GM18861 (cell line): Measurements from ENCODE around the gene MUC13.
"Not testable (repeated sequence)": the region's sequence is repeated elsewhere in the genome, so short reads cannot be mapped to it uniquely, and the experiment has no call there.

Experiments
- ATAC-seq: cut with Tn5 transposase; IDR thresholded peaks from one replicate; pipeline ENCODE4 v1.9.1; 2021; ENCODE audit not compliant: unreplicated experiment

MUC13 gene, protein sequence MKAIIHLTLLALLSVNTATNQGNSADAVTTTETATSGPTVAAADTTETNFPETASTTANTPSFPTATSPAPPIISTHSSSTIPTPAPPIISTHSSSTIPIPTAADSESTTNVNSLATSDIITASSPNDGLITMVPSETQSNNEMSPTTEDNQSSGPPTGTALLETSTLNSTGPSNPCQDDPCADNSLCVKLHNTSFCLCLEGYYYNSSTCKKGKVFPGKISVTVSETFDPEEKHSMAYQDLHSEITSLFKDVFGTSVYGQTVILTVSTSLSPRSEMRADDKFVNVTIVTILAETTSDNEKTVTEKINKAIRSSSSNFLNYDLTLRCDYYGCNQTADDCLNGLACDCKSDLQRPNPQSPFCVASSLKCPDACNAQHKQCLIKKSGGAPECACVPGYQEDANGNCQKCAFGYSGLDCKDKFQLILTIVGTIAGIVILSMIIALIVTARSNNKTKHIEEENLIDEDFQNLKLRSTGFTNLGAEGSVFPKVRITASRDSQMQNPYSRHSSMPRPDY

GRCh38 chr3:124934577-124934976 is at the start of gene MUC13:
Gene MUC13 (minus strand): TSS chr3:124934751. CDS start chr3:124934712, 39 bp downstream.
- no peak for ATAC-seq

DNA sequence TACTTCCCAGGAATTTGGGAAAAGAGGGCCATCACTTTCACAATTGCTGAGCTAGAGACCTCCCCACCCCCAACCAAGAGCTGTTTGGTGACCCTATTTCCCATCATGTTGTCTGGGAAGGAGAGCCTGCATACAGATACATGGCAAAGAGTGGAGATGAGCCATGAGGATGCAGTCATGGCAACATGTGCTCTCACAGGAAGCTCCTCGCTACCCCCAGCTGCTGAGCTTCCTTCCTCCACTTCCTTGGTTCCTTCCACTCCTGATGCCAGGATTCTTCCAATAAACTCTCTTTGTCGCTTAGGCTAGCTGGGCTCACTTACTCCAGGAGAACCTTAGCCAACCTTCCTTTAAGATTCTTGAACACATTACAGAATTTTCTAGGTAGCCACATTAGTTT is 48.3 kb upstream of the MUC13 start:
- ATAC-seq = no peak

DNA sequence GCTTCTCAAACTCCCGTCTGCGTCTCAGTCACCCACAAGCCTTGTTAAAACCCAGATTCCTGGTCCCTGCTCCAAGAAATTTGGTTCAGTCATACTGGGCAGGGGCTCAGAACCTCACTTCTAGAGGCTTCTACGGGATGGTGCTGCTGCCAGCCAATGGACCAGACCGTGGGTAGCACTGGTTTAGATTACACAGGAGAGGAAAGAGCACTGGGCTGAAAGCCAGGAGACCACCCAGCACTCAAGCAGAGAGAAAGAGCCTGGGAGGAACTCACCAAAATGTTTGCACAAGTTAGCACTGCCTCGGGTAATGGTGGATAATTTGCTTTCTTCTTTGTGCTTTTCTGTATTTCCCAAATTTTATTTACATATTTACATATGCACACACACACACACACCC is 46.9 kb upstream of the MUC13 start:
- no peak for ATAC-seq

DNA sequence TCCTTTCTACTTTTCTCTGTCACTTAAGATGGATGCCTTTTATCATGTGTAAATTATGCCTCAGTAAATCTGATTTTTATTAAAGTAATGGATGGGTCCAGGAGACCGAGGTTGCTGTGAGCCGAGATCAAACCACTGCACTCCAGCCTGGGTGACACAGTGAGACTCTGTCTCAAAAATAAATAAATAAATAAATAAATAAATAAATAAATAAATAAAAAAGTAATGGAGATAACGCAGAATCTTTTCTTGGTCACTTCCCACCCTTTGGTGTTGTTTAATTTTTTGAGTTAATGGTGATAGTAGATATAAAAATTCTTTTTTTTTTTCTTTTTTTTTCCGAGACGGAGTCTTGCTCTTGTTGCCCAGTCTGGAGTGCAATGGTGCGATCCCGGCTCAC is 44.1 kb upstream of the MUC13 start:
- ATAC-seq = no peak

DNA sequence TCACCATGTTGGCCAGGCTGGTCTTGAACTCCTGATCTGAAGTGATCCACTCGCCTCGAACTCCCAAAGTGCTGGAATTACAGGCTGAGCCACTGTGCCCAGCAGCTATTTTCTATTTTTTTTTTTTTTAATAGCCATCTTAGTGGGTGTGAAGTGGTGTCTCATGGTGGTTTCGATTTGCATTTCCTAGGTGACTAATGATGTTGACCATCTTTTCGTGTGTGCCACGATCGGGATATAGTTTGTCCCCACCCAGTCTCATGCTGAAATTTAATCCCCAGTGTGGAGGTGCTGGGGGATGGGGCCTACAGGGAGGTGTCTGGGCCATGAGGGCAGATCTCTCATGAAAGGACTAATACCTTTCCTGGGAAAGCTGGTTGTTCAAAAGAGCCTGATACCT is 41.8 kb upstream of the MUC13 start:
- no peak for ATAC-seq

DNA sequence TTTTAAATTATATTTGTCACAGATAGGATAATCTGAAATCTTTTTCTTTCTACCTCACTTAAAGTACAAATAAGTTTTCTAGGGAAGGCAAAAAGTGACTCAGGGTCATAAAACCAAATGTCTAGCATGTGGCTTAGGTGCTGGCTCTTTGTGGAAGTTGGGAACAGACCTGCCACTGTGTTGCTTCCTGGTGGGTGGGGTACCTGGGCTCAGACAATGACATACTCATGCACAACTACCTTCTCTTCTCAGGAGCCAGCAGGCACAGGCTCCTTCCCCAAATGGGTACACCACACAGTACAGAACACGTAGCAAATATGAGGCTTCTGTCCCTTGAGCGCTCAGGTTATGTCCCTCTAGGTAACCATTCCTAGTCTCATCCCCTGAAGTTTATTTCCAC is 40.1 kb upstream of the MUC13 start:
- no peak for ATAC-seq

- no peak for ATAC-seq
These were observed 38.7 kb upstream of the MUC13 start for GRCh38 chr3:124973290-124973689.

GRCh38 chr3:124972457-124972856 is 37.9 kb upstream of the MUC13 start:
- no peak for ATAC-seq

GRCh38 chr3:124969963-124970722 is 35.6 kb upstream of the MUC13 start:
- ATAC-seq = no peak

DNA sequence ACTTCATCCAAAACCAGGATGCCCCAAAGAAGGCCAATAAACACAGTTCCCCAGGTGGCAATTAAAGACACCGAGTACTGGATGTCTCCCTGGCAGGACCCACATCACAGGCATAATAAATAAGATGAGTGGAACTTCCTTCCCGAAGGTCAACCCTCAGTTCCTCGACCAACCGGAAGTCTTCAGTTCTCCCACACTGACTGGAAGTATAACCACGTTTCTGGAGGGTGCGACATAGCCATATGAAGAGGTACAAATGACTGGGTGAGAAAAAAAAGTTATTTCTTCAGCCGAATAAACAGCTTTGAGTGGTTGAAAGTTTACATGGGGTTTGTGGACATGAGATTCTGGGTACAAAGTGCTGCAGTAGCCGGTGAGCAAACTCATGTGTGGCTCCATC is 34.6 kb upstream of the MUC13 start:
- no peak for ATAC-seq

DNA sequence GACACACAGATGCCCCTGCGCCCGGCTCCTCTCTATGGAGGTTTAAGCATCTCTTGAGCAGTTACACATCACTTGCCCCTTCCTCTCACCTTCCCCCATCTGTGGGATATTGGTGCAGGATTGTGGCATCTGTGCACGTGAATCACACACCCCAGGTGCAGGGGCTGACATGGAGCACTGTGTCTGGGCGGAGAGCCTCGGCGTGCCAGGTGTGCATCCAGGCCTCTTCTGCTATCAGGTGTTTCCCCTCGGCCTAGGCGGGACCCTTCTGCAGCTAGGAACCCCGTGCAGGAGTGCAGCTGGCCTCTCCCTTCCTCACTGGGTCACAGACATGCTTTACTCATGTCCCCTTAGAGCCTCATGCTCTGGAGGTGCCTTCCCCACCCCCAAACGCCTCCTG is 33.4 kb upstream of the MUC13 start:
- no peak for ATAC-seq

GRCh38 chr3:124966521-124967445 is 32.2 kb upstream of the MUC13 start:
- no peak for ATAC-seq

- no peak for ATAC-seq
These were observed 30.9 kb upstream of the MUC13 start for GRCh38 chr3:124965413-124965812.

- no peak for ATAC-seq
These were observed 29.8 kb upstream of the MUC13 start for GRCh38 chr3:124964387-124964786.

DNA sequence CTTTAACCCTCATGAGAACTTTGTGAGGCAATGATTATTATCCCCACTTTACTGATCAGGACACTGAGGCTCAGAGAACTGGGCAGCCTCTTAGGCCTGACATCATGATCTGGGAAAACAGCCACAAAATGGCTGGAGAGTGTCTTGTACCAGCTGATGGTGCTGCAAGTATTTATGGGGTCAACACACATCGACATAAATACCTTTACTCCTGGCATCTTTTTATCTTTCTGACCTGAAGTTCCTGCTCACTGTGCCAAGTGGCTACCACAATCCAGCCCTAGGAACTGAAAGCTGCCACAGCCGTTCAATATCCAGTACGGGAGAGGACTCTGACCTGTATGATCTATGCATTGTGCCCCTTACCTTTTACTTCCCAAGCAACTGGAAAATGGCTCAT is 29.2 kb upstream of the MUC13 start:
- ATAC-seq = no peak

- ATAC-seq = no peak
These were observed 27.9 kb upstream of the MUC13 start for GRCh38 chr3:124962403-124962940.

GRCh38 chr3:124960698-124961097 is 26.1 kb upstream of the MUC13 start:
- ATAC-seq = no peak

DNA sequence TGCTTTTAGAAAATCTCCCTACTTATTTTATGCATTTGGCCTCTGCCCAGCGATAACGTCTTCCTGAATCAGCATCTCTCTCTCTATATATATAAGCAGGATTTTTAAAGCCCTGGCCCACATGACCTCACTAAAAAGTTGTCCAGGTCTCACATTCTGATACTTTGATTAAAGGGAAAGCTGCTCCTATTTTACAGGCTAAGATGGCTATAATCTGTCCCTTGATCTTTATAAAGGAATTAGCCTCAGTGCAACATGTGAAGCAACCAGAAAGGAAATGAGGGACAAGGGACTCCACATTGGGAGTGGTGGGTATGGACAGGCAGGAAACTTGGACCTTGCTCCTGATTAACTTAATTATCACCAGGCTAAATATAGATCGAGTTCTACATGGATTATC is 25.6 kb upstream of the MUC13 start:
- ATAC-seq = no peak

- ATAC-seq = not testable (repeated sequence)
These were observed 23.4 kb upstream of the MUC13 start for GRCh38 chr3:124957951-124958350.

DNA sequence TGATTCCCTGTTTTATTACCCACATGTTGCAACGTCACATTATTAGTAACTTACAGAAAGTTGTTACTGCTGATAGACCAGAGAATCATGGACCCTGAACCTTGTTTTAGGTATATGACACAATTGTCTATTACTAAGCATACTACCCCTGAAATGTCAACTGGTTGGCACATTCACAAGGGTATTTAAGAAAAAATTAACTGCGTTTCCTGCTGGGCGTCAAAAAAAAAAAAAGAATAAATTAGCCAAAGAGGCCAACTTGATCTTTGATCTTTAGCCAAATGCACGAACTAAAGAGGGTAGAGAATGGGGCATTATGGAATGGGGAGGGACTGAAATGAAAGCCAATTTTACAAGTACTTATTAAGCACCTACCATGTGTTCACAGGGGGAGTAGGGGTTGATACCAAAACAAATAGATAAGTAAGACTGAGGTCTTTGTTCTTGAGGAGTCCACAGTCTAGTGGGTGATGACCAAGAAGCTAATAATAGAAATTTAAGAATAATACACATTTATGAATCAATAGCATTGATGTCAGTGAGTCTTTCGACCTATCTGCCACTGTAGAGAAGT is 17.8 kb upstream of the MUC13 start:
- no peak for ATAC-seq
